GM19452 (cell line): ENCODE data around the gene DCP1B.

Experiments
- ATAC-seq: cut with Tn5 transposase; IDR thresholded peaks from one replicate; pipeline ENCODE4 v1.9.1; 2021; ENCODE audit not compliant: unreplicated experiment

Gene DCP1B

DNA sequence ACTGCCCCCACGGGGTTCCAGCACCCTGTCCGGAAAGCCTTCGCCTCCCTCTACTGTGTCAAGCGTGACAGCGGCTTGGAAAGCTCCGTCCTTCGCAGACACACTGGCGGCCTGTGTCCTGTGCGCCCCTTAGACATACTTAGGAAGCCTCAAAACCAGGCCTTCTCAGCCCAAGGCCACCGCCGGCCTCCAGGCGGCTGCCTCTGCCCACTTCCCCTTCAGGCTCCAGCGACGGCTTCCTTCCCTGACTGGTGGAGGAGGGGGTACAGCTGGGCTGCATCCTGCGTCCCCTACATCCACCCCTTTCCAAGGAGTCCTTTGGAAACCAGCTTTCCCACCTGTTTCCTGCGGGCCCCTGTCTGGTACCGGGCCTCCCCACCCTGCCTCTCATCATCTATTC, 83.3 kb downstream of the DCP1B start:
- no peak for ATAC-seq

DNA sequence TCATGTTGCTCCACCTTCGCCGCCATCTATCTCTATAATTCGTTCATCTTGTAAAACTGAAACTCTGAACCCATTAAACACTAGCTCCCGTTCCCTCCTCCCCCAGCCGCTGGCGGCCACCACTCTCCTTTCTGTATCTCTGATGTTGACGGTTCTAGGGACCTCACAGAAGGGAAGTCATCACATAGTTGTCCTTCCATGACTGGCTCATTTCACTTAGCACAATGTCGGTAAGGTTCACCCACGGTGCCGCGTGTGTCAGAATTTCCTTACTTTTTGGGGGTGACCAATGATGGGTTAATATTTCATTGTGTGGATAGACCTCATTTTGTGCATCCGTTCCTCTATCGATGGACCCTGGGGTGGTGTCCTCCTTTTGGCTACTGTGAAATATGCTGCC, 83.8 kb downstream of the DCP1B start:
- no peak for ATAC-seq

DNA sequence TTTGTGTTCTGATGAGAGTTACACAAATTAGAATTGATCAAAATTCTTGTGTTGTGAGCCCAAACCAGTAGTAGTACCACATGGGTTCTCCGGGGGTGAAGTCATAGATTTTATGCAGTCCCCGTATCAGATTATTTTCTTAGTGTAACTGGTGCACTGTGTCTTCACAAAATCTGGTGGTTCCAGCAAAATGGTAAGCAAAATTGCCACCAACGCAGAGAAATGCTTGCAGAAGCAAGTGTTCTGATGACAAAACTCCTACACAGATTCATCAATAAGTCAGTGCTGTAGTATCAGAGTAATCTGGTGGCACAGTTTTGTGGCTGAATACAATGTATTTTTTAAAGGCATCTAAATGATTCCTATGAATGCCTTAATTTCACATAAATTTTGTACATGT, 84.5 kb downstream of the DCP1B start:
- no peak for ATAC-seq

DNA sequence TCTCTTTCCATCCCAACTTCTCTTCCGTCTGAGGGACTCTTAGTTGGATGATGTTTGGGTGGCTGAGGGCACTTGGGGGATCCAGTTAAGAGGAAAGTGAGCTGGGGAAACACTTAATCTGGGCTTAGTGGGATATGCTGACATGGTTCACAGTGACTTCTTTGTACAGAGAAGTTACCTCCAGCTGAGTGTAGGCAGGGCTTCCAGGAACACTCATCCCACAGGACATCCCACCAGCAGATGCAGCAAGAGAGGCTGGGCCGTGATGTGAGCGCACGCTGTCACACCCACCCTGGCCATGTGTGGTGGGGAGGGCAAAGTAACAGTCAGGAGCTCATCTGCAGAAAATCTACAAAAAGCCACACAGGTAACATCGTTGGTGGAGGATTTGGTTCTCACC, 85.0 kb downstream of the DCP1B start:
- no peak for ATAC-seq

DNA sequence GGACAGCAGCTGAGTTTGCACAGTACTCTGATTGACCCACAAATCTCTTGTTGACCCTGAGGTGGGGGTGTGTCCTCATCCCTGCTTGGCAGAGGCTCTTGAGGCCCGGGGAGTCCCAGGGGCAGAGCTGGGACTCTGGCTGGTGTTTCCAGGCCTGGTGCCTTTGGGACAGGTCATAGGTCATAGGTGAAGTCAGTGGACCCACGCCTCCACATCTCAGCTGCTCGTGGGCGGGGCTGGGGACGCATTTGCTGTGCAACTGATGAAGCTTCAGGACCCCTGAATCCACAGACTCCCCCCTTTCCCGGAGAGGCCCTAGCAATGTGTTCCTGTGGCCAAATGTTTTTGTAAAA, 85.4 kb downstream of the DCP1B start:
- ATAC-seq, result no peak

DNA sequence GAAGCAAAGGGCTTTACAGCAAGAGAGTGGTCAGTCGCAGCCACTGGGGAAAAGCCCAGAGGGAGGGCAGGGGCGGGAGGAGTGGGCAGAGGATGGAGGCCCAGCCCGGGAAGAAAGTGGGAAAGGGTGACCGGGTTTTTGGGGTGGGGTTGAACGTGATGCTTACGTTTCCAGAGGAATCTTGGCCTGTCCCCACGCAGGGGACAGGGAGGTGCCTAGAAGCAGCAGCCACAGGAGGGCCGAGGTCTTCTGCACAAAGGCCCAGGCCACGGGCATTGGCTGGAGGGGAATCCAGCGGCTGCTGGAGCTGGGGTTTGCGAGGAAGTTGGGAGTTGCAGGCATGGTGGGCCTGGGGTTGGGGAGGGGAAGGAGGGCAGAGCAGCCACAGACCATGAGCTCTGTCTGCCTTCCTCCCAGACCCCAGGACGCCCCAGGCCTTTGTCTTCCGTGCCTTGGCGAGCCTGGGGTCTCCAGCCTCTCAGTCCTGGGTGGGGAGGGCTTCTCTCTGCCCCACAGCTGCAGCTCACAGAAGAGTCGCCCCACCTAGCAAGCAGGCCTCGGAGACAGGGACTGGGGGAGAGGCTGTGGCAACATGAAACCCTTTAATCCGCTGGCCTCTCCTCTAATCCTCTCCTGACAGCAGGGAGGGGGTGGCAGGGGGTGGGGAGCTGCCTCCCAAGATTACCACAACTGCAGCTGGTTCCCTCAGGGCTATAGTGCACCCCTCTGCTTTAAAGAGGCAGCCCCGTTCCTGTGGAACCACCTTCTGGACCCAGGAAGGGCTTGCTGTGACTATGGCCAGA, 86.0 kb downstream of the DCP1B start, which contains the start of gene CACNA2D4:
Gene CACNA2D4 (minus strand): TSS at position 572 of the 803 bp plus-strand sequence. CDS start 179 bp downstream, at position 393.
- no peak for ATAC-seq

DNA sequence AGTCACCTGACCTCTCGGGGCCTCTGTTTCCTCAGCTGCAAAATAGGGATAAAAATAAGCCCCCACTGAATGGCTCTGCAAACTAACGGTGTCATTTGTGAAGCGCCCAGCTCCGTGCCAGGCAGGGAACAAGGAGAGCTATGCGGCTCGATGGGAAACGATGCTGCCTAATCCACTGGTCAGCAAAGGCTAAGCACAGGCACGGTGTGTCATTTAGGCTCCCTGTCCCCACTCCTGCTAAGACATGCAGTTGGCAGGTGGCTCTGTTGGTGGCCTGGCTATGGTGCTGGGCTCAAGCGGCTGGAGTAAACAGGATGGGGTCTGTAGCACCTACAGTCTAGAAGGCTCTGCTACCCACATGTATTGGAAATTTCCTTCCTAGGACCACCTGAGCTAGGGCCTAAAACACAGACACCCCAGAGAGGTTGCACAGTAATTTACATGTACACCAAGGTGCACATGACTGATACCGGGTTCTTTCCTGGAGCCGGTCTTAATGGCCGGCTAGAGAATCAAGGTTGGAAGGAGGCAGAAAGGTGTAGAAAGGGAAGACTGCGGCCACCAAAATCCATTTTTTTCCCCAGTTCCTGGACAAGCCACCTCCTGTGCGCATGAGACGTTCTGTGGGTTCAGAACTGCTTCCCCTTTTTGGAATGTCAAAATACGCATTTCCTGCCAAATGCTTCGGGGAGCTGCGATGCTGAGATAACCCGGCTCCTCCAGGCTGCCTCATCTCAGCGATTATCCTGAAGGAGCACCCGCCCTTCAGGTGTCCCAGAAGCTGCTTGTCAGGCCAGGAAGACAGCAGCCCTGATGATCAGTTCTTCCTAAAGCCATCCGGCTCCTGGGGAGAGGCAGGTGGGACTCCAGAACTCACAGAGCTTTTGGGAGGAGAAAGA, 86.8 kb downstream of the DCP1B start:
- ATAC-seq, result no peak

DNA sequence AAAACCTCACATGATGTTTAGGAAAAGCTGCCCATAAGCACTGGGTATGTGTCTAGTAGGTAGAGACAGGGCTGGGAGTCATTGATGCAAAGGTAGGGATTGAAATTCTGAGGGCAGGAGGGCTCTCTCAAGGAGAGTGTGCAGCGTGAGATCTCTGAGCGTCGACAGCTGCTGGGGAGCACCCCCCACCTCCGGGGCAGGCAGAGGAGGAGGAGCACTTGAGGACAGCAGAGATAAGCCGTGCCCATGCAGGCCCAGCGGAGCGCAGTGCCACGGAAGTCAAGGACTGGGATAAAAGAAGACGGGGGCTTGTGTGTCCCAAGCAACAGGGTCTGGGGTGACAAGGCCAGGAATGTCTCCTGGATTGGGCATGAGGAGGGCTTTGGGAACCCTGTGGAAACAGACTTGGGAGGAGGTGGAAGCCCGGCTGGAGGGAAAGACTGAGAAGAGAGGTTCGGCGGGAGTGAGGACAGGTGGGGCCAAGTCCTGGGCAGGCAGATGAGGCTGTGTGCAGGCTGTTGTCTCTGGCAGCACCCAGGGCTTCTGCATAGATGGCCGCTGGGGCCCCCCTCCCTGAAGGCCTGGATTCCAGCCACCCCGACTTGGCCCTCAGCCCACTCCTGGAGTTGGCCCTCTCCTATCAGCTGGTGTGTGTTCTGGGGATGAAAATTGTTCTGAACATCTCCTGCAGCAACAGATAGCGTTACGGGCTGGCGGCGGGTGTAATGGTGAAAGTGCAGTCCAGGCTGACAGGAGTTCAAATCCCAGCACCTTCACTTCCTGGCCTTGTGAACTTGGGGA, 87.7 kb downstream of the DCP1B start:
- no peak for ATAC-seq

DNA sequence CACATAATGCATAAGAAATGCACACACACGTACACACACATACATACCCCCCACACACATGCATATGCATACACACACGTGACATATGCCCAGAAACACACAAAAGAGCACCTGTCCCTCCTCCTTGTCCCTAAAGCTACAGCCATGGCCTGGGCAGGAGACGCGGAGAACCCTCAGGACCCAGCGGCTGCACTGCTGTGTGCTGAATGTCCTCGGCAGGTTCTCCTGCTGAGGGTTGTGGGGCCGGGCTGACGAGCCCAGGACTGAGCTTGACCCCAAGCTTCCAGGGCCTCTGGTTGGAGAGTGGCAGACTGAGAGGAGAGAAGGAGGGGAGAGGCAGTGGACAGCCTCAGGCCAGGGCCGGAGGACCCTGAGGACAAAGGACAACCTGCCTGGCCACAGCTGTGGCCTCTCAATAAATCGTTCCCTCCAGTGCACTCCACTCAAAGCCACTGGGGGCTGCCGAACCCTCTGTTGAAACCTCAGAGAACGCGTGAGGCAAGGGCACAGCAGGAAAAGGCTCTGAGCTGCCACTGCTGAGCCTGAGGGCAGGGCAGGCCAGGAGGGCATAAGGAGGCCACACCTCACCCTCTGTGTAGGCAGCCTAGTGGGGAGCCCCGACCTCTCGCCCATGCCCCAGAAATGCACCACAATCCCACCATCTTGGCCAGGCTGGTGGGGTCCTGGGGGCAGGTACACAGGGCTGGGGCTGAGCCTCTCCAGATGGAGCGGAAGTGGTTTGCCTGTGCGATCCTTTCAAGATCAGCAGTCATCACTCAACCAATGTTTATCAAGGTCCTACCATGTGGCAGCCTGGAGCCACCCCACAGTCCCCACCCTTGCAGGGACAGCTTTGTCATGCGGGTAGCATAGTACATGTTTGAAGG, 88.9 kb downstream of the DCP1B start:
- no peak for ATAC-seq

DNA sequence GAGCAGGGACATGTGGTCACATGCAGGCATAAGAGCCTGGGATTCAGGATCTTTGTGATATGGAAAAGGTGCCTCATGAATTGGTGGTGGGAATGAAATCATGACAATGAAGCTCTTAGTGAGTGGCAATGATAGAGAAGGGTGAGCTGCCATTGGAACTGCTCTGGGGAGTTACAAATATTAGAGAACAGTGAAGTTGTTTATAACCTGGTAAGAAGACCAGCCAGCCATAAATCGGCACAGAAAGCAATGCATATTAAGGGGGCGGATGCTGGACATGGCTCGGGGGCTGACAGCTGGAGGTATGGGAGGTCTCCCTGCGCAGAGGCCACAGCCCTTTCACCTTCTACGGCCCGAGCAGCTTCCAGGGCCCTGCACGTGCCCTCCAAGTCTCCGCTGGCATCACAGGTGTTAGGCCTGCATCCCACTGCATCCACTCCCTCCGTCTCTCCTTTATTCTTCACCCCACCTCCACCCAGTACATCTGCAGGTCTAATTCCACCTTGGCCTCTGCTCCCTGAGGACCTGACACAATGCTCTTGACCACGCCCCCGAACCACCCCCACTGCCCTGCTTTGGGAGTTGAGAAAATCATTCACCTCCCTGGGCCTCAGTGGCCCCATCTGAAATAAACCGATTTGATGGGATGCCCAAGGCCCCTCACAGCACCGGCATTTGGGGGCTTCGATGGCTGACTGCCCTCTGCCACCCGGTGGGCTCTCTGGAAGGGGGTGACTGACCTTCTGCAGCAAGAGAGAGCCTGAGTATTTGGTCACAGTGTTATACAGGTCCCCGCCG, 89.9 kb downstream of the DCP1B start:
- ATAC-seq, result no peak

DNA sequence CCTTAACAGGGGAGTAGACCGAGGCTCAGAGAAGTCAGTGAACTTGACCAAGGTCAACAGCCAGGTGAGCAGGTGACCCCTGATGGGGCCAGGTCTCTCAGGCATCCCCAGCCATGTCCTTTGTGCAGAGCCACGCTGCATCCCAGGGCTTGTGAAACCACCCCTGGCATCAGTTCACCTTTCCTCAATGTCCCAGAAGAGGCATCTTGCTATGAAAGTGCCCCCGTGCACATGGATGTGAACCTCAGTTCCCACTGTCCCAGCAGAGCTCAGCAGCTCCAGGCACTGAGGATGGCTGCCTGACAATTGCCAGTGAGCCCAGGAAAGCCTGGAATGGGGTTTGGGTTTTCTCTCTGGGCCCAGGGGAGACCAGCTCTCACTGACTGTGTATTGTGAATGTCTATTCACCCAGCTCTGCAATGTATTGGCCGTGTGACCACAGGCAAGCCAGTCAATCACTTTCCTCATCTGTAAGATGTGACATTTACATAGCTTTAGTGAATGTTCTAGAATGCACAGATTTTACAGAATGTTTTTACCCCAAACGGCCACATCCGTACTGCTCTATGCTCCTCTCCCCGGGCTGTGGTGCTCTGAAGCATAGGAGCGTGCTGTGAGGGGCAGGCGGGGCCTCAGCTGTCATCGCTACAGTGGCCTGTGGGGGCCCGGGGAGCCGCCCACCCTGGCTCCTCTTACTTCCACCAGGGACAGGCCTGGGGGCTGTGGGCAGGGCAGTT, 90.7 kb downstream of the DCP1B start:
- no peak for ATAC-seq

DNA sequence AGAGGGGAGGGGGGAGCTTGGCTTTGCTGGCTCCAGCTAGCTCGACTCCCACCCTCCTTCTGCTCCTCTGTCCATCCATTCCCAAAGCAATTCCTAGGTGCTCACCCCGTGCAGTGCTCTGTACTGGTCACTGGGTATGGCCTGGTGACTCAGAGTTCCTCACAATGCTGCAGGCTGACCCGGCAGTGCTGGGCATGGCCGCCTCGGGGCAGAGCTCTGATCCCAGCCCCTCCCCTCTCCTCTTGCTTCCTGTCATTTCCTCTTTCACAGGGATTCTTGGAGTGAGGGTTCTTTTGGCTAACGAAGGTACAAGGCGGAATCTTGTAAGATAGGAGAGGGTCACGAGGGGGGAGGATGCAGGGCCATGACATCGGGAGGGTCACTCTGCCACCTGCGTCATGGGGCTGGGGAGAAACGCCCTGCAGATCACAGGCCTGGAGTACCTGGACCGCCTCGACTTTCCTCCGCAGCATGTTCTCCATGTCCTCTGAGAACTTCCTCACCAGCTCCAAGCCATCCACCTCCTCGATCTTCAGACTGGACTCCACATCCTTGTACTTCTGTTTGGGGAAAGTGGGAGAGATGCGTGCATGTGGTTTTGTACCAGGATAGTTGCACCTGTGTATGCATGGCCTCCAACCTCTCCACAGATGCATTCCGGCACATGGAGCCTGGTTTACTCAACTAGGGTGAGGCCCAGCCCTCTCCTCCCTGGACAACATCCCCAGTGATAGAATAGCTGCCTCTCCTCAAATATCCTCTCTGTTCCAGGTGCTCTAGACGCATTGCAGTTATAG, 91.5 kb downstream of the DCP1B start:
- no peak for ATAC-seq

DNA sequence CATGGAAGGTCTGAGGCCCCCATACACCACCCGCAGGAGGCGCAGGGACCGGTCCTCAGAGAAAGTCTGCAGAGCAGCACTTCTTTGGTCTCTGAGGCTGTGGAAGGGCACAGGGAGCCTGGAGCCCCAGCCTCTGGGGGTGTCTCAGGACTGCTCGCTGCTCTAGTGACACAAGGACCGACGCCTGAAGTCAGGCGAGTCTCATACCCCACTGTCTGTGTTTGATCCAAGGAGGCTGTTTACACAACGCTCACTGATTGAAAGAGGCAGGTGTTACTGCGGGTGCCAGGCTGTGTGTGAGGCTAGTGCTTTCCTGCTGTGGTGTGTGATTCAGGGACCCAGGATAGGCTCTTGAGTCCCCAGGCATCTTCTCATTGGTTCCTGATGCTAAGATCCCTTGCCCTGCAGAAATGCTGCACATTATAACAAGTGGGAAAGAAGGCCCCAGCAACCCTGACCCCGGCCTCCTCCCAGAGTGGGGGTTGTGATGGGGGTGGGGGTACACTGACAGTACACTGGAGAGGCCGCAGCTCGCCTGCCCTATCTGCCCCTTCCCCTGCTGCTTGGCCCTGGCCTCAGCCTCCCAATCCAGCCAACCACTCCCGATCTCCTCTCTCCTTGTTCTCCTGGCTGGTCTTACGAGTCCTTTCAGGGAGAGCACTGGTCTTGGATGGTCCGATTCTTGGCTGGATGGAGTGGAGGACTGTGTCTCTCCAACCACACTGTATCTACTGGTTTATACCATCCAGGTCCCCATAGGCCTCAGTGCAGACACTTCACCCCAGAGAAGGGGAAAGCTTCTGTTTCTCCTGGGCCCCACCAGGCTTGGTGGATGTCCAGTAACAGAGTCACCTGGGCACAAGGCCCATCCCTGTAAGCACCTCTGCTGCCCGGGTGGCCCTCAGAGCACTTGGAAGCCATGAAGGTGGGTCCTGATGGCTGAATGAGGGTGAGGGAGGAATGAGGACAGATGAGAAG, 92.4 kb downstream of the DCP1B start:
- no peak for ATAC-seq

DNA sequence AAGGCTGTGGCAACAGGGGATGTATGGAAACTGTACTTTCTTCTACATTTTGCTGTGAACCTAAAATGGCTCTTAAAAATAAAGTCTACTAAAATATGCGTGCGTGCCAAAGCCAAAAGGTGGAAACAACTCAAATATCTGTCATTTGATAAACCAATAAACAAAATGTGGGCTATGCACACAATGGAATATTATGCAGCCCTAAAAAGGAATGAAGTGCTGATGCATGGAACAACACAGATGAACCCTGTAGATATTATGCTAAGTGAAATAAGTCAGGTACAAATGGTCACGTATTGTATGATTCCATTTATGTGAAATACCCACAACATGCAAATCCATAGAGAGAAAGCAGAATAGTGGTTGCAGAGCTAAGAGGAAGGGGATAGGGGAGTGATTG, 93.8 kb downstream of the DCP1B start:
- ATAC-seq, result no peak

DNA sequence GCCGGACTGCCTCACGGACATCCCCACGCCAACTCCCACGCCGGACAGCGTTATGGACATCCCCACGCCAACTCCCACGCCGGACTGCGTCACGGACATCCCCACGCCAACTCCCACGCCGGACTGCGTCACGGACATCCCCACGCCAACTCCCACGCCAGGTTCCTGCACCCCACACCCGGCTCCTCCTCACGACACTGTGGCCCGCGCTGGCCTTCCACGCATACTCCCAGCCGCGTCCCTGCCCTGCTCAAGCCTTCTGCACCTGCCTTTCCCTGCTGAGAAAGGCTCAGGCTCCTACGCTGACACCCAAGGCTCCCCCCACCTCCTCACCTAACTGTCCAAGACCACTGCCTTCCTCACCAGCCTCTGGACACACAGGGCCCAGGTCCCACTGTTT, 95.5 kb downstream of the DCP1B start:
- no peak for ATAC-seq

DNA sequence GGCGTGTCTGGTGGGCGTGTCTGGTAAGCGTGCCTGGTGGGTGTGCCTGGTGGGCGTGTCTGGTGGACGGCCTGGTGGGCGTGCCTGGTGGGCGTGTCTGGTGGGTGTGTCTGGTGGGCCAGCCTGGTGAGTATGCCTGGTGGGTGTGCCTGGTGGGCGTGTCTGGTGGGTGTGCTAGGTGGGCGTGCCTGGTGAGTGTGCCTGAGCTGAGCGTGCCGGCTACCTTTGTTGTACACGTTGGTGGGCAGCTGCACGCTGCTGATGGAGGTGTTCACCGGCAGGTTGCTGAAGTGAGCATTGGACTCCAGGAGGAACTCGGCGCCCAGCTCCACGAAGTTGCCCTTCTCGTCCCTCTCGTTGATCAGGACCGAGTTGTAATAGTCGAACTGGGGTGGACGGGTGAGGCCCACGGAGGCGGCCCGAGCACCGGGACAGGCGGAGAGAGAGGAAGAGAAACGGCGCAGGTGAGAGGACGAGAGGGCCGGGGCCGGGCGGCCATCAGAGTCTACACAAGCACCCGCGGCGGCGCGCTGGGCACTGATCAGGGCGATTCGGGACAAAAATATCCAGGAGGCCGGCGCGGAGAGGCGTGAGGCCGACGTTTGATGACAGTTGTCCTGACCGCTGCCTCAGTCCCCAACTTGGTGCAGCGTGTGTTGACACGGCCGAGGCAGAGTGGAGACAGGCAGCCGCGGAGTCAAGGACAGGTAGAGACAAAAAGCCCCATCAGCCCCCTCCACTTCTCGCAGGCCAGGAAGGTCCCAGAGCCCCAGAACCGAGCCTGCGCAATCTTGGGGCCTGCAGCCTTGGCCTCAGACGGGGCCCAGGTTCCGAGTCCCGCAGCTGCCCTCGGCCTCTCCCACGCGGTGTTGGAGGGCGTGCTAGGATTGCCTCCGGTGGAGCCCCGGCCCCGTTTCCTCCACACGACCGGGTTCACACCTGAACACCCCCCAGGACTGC, 96.3 kb downstream of the DCP1B start:
- ATAC-seq, result no peak
